Activated CD8-positive, alpha-beta memory T cell treated with anti-CD3 and anti-CD28 coated beads for 24 hours (primary cell): Measurements from ENCODE around the gene ATP1B1.

Experiments
- DNase-seq: peaks from one replicate; pipeline ENCODE4 v3.0.0-alpha.2; 2020

The ATP1B1 gene

GRCh38 chr1:169094897-169095569, 11.5 kb upstream of the ATP1B1 start:
- DNase-seq, result no peak

GRCh38 chr1:169098380-169098779, 8.1 kb upstream of the ATP1B1 start:
- no peak for DNase-seq

- DNase-seq, result no peak
Measured at GRCh38 chr1:169099561-169099960, 6.9 kb upstream of the ATP1B1 start.

- DNase-seq, result no peak
Measured at GRCh38 chr1:169100208-169100607, 6.3 kb upstream of the ATP1B1 start.

GRCh38 chr1:169100651-169101088, 5.8 kb upstream of the ATP1B1 start:
- no peak for DNase-seq

- DNase-seq, result no peak
Measured at GRCh38 chr1:169102567-169102966, 3.9 kb upstream of the ATP1B1 start.

GRCh38 chr1:169103002-169103401, 3.5 kb upstream of the ATP1B1 start:
- DNase-seq, result no peak

GRCh38 chr1:169103480-169103893, 3.0 kb upstream of the ATP1B1 start:
- no peak for DNase-seq

- DNase-seq, result no peak
Measured at GRCh38 chr1:169105087-169105433, 1.4 kb upstream of the ATP1B1 start.

GRCh38 chr1:169105434-169106094, 926 bp upstream of the ATP1B1 start:
- DNase-seq, result peak; percentile 69

GRCh38 chr1:169106921-169107602, 572 bp downstream of the ATP1B1 start:
- no peak for DNase-seq

GRCh38 chr1:169107603-169108208, 1.2 kb downstream of the ATP1B1 start:
- DNase-seq, result no peak

GRCh38 chr1:169108223-169108622, 1.7 kb downstream of the ATP1B1 start:
- no peak for DNase-seq

GRCh38 chr1:169108863-169109560, 2.5 kb downstream of the ATP1B1 start:
- DNase-seq, result no peak

GRCh38 chr1:169109561-169110134, 3.2 kb downstream of the ATP1B1 start:
- DNase-seq, result no peak

- no peak for DNase-seq
Measured at GRCh38 chr1:169110236-169110635, 3.7 kb downstream of the ATP1B1 start.

- DNase-seq, result no peak
Measured at GRCh38 chr1:169110689-169111447, 4.4 kb downstream of the ATP1B1 start.

GRCh38 chr1:169111472-169111871, 5.0 kb downstream of the ATP1B1 start:
- DNase-seq, result no peak

GRCh38 chr1:169112241-169112640, 5.8 kb downstream of the ATP1B1 start:
- DNase-seq, result no peak

GRCh38 chr1:169113613-169114119, 7.2 kb downstream of the ATP1B1 start:
- DNase-seq, result no peak

GRCh38 chr1:169115891-169116585, 9.5 kb downstream of the ATP1B1 start:
- DNase-seq, result no peak
